Kidney (tissue), 14 donors: ENCODE results near the gene PHF2. TPM values are rescaled to one million over a fixed set of nuclear protein-coding genes. Genes with fewer than 3 reads are reported as not detected.
A peak's percentile ranks its signal among the peaks of the same experiment; 100 is the strongest.

Source experiments
- DNase-seq, 5 donors: peaks; one replicate each; pipeline ENCODE4 v3.0.0-alpha.2; 2013 to 2020
- FAIRE-seq: peaks from 2 replicates; lab custom pipeline; 2012; peaks lifted over from hg19 to GRCh38; lab: Jason Lieb, UNC
- H3K27ac ChIP-seq, 2 donors: one replicate each; pipeline ENCODE4 v1.7.0; 2013; ENCODE audit warnings: low read depth in 2 of 2, low read length in 2 of 2, inconsistent platforms in 1 of 2
- H3K27me3 ChIP-seq: one replicate; pipeline ENCODE4 v1.7.1; 2013; ENCODE audit warnings: low read length, inconsistent platforms; ENCODE audit not compliant: control insufficient read depth, insufficient read depth
- H3K36me3 ChIP-seq, 3 donors: one replicate each; pipeline versions ENCODE4 v1.7.0 to v1.7.1; 2013; ENCODE audit warnings: low read length in 3 of 3, control low read depth in 1 of 3, inconsistent platforms in 1 of 3; ENCODE audit not compliant: insufficient read depth in 3 of 3, control insufficient read depth in 2 of 3
- H3K4me1 ChIP-seq, 3 donors: one replicate each; pipeline versions ENCODE4 v1.7.0 to v1.7.1; 2013; ENCODE audit warnings: low read length in 3 of 3, inconsistent platforms in 1 of 3, low read depth in 1 of 3; ENCODE audit not compliant: control insufficient read depth in 2 of 3, insufficient read depth in 2 of 3
- H3K4me3 ChIP-seq, 3 donors: one replicate each; pipeline versions ENCODE4 v1.7.0 to v1.8.1; 2013; ENCODE audit warnings: low read length in 3 of 3, control low read depth in 1 of 3, inconsistent platforms in 1 of 3
- H3K9ac ChIP-seq, 3 donors: one replicate each; pipeline versions ENCODE4 v1.7.0 to v1.7.1; 2013; ENCODE audit warnings: low read length in 3 of 3, control low read depth in 1 of 3, inconsistent platforms in 1 of 3
- H3K9me3 ChIP-seq, 3 donors: one replicate each; pipeline versions ENCODE4 v1.7.0 to v1.7.1; 2013; ENCODE audit warnings: low read length in 3 of 3, control low read depth in 1 of 3, inconsistent platforms in 1 of 3; ENCODE audit not compliant: control insufficient read depth in 2 of 3, insufficient read depth in 1 of 3
- CTCF ChIP-seq: IDR thresholded peaks from 3 replicates; pipeline ENCODE4 v1.5.1; 2012; ENCODE audit warnings: mild to moderate bottlenecking, moderate library complexity, borderline replicate concordance; ENCODE audit not compliant: insufficient read depth; ENCODE audit errors: extremely low read depth
- intact Hi-C: fragments of 100-400 bp; cut with DNase I; formaldehyde crosslinking; loops from one replicate; pipeline ENCODE4 v1.11.1; 2022
- polyA plus RNA-seq: library from polyadenylated mRNA; stranded (reverse); fragments of 350-450 nt; fragmentation: Illumina TruSeq; extraction: RNeasy Lipid Tissue Mini Kit (QIAGEN cat#74804); gene quantifications from one replicate; pipeline ENCODE4 v1.2.3, GENCODE V29; 2014; ENCODE audit warnings: low read depth, low replicate concordance; ENCODE audit not compliant: insufficient read depth
- total RNA-seq: library from RNA; stranded (reverse); fragmentation: NEBNext Ultra II Directional; extraction: Animal tissue kit (Norgen Biotek cat#: 25700); gene quantifications from one replicate; pipeline ENCODE4 v1.2.1, GENCODE V29; 2021
- donor health status: control.
- donor health status: control.
- donor health status: control.
- donor health status: control.
- donor health status: control.
- donor health status: DM: yes; HTN: yes; CAD: no.
- donor health status: Normal renal cell carcinoma (clear cell type).

Gene PHF2
- total and polyA plus RNA-seq, 2 donors from 2014 or later = 10.2 to 30.7 TPM

GRCh38 chr9:93655621-93656425 lies 79.4 kb downstream of the PHF2 start:
- DNase-seq = peak in 2 of 5 donors; percentile 25 to 60
- no peaks in the 10 kb centered on the region for H3K4me1 ChIP-seq
- intact Hi-C loops = no loop called here
- no peak for TF ChIP-seq CTCF
- H3K4me3 ChIP-seq = no peak overlapping the region
- H3K9me3 ChIP-seq = no peaks in the 10 kb centered on the region
- FAIRE-seq = no peak
- no peaks in the 10 kb centered on the region for H3K27me3 ChIP-seq
- no peak overlapping the region for H3K9ac ChIP-seq
- peaks cover 0 to 34% (median 23%) of the 10 kb centered on the region in 3 donors for H3K36me3 ChIP-seq
- no peak overlapping the region for H3K27ac ChIP-seq

- H3K36me3 ChIP-seq = peaks cover 3 to 28% (median 20%) of the 10 kb centered on the region in 3 donors
- intact Hi-C loops = no loop called here
These were observed 80.2 kb downstream of the PHF2 start for GRCh38 chr9:93656426-93657239.

GRCh38 chr9:93657331-93658111 lies 81.1 kb downstream of the PHF2 start:
- intact Hi-C loops = no loop called here
- Histone ChIP-seq H3K27me3 (no peaks in the 10 kb centered on the region), H3K27ac (no peak overlapping the region), H3K9ac (no peak overlapping the region), H3K4me1 (no peaks in the 10 kb centered on the region), H3K9me3 (no peaks in the 10 kb centered on the region), H3K36me3 (peaks cover 5 to 29% (median 19%) of the 10 kb centered on the region in 3 donors), H3K4me3 (no peak overlapping the region)
- FAIRE-seq (no peak), DNase-seq (peak in 2 of 5 donors; percentile 23 to 62)
- no peak for TF ChIP-seq CTCF

More at GRCh38 chr9:93656426-93657239, 80.2 kb downstream of the PHF2 start:
- Histone ChIP-seq H3K4me3 (no peak overlapping the region), H3K9ac (no peak overlapping the region), H3K27ac (no peak overlapping the region), H3K27me3 (no peaks in the 10 kb centered on the region), H3K4me1 (no peaks in the 10 kb centered on the region), H3K9me3 (no peaks in the 10 kb centered on the region)
- FAIRE-seq = no peak
- peak in 1 of 5 donors; percentile 51 for DNase-seq
- TF ChIP-seq CTCF = no peak
